HG02759 (cell line): Measurements from ENCODE around the gene FBXO24.
A peak's percentile ranks its signal among the peaks of the same experiment; 100 is the strongest.

Source experiments
- ATAC-seq: cut with Tn5 transposase; IDR thresholded peaks from one replicate; pipeline ENCODE4 v1.9.1; 2021; ENCODE audit warnings: mild to moderate bottlenecking, moderate library complexity; ENCODE audit not compliant: unreplicated experiment

FBXO24 gene

DNA sequence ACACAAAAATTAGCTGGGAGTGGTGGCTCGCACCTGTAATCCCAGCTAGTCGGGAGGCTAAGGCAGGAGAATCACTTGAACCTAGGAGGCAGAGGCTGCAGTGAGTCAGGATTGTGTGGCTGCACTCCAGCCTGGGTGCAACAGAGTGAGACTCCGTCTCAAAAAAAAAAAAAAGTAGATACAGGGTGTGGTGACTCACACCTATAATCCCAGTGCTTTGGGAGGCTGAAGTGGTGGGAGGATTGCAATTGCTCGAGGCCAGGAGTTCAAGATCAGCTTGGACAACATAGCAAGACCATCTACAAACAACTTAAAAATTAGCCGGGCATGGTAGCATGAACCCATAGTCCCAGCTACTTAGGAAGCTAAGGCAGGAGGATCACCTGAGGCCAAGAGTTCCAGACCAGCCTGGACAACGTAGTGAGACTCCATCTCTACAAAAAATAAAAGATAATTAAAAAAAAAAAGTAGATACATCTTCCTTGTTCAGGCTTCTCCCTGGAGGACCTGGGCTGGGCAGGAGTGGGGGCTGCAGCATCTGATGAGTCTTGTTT is 28.3 kb downstream of the FBXO24 start:
- no peak for ATAC-seq

DNA sequence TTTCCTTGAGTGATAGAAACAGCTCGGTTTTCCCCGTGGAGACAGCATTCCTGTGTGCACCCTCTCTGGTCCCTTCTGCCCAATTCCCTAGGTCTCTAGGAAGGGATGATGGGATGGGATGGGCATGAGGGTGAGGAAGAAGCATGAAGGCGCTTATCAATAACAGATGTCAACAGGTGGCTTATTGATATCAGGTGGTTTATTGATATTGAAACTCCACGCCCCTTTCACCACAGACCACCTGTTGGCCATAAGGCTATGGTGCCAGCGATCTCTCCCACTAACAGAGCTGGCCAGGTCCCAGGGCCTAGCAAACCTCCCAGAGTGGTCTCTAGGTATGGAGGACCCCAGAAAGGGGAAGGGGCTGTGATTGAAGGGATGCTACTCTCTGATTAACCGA is 34.1 kb downstream of the FBXO24 start:
- ATAC-seq: no peak

DNA sequence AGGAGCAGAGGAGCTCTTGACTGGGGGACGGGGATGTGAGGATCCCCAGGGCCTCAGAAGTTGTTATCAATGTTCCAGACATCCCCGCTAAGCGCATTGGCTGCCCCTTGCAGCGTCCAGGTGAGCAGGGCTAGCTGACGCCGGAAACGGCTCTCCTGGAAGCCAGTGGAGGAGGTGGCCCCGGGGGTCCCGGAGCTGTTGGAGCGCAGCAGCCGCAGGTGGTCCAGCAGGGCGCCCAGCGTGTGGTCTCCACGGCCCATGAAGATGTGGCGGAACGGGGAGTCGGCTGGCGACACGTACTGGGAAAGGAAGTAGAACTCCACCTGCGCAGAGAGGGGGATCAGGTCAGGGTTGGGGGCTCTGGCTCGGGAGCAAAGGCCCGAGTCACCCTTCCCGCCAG is 34.7 kb downstream of the FBXO24 start:
- ATAC-seq: no peak

DNA sequence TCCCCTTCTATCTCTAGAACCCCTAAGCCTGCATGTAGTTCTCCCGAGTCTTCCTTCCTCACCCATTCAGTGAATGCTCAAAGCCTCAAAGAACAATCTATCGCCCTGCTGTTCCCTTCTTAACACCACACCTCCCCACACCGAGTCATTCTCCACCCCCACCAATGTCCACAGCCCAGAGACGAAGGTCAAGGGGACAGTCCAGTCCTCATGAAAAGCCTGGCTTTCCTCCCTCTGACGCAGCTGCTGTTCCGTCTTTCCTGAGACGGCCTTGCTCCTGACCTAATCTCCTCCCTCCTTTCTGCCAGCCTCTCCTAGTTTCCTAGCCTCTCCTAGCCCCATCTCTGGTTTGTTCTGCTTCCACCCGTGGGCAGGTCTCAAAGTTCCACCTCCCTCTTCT is 35.4 kb downstream of the FBXO24 start:
- no peak for ATAC-seq

DNA sequence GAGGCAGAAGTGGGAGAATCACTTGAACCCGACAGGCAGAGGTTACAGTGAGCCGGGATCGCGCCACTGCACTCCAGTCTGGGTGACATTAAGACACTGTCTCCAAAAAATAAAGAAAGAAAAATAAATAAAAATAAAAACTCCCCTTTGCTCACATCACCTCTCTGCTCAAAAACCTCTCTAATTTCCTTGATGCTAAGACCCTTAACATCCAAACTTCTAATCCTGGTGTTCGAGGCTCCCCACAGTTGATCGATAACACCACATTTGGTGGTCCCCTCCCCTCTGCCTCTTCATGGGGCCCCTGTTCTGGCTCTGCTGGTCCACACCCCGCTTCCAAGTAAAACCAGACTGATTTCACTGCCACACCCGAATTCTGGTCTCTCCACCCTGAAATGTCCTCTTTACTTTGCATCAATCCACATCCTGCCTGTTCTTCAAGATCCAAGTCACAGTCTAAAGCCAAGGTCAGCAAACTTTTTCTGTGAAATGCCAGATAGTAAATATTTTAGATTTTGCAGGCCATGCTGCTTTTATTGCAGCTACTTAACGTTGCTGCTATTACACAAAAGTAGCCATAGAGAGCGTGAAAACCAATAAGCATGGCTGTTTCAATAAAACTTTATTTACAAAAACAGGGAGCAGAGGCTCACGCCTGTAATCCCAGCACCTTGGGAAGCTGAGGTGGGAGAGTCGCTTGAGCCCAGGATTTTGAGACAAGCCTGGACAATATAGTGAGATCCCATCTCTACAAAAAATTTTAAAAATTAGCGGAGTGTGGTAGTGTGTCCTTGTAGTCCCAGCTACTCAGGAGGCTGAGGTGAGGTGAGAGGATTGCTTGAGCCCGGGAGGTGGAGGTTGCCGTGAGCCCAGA is 38.1 kb downstream of the FBXO24 start:
- ATAC-seq: no peak

DNA sequence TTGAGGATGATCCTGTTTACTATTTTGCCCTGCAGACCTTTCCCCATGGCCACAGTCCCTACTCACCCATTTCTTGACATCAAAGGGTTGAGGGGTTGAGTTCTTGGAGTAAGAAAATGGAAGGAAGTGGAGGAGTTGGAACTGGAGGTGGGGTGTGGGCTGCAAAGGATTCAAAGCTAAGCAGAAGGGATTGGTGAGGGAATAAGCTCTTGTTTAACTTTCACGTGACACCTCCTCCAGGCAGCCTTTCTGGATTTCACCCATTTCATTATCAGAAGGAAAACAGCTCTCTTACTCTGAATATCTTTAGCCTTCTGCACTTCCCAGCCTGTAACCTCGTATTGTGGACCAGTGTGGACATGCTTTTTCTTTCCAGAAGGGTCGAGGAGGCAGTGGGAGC is 39.9 kb downstream of the FBXO24 start:
- no peak for ATAC-seq

DNA sequence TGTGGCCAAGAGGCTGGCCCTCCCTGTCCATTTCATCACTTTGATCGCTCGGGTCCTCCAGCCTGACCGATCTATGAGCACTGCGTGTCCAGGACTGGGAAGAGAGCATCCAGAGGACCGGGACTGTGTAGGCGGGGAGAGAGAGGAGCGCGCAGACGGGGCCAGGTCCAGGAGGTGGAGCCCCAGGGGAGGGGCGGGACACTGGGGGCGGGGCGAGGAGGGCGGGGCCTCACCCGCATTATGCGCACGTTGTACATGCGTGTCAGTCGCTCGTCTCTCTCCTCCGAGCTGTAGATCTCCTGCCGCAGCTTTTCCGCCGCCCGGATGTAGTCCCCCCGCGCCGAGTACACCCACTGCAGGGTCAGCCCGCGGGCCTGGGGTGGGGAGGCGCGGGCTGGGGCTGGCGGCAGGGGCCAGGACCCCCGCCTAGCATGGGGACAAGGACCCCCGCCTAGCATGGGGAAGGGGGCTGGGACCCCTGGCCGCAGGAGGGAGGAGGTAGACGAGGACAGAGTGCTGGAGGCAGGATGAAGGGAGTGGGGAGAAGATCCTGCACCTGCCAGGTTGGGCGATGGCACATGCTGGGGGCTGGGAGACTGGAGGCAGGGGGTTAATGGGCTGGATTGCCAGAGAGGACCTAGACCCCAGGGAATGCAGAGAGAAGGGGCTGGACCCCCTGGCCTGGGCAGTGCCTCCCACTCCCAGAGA is 40.6 kb downstream of the FBXO24 start:
- ATAC-seq: peak; percentile 83

DNA sequence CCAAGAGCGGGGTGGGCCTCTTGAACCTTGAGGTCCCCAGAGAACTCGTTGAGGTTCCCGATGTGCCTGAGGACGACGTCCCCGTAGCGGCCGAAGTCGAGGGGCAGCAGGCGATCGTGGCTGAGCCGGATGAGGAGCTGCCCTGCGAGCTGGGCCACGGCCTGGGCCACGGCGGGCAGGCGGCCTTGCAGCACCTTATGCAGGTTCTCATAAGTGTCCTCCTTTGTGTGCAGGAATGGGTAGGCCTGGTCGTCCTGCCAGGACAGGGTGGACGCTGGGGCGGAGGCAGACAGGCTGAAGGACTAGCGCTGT is 41.1 kb downstream of the FBXO24 start:
- ATAC-seq: no peak

DNA sequence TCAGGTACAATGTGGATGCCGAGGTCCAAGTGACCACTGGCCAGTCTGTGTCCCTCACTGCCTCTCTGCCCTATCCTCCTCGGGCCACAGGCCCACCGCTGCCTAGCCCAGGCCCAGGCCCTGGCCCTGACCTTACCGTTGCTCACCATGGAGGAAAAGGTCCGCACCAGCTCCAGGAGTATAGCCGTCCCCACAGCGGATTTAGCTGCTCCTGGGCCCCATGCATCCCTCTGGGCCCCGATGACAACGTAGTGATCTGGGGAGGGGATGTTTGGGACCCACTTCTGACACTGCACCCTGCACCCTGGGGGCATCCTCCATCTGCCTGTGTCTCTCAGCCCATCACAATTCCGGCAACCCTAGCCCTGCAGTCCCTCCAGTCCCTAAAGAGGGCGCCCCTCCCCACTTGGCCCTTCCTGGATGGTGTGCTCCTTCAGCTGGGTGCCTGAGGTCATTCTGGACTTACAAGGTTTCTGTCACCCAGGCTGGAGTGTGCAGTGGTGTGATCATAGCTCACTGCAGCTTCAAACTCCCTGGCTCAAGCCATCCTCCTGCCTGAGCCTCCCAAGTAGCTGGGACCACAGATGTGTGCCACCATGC is 43.1 kb downstream of the FBXO24 start:
- ATAC-seq: no peak

DNA sequence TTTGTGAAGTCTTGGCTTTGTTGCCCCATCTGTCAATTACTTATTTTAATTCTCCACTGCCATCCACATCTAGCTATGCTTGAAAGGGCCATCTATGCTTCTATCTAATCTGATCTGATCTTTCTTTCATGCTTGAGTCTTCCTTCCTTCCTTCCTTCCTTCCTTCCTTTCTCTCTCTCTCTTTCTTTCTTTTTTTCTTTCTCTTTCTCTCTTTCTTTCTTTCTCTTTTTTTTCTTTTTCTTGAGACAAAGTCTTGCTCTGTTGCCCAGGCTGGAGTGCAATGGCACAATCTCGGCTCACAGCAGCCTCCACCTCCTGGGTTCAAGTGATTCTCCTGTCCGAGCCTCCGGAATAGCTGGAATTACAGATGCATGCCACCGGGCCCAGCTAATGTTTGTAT is 43.9 kb downstream of the FBXO24 start:
- no peak for ATAC-seq

DNA sequence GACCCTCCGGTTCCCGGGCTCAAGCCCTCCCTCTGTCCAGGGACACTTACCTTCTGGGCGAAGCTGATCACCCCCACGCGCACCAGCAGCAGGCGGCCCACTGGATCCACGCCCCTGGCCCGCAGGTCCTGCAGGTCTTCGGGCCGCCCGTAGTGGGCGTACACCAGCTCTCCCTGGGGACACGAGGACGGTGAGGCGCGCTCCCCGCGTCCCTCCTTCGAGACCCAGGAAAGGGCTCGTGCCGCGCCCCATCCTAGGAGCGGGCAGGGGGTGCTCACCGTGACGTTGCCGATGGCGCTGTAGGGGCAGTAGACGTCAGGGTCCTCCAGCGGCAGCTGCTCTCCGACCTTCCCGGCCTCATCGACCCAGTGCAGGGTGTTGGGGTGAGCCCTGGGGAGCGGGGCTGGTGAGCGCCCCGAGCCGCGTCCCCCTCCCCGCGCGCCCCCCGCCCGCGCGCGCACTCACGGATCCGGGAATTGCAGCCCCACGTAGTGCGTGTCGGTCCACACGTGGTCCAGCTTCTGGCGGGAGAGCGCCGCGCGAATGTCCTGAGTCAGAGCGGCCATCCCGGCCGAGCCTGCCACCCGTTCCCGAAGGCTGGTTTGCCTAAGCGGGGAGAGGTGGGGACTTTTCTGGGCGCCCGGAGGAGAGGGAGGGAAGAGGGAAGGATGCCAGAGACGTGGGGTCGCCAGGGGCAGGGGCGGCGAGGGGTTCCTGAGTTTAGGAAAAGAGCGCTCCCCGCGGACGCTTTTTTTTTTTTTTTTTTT is 47.0 kb downstream of the FBXO24 start:
- ATAC-seq: peak; percentile 56

DNA sequence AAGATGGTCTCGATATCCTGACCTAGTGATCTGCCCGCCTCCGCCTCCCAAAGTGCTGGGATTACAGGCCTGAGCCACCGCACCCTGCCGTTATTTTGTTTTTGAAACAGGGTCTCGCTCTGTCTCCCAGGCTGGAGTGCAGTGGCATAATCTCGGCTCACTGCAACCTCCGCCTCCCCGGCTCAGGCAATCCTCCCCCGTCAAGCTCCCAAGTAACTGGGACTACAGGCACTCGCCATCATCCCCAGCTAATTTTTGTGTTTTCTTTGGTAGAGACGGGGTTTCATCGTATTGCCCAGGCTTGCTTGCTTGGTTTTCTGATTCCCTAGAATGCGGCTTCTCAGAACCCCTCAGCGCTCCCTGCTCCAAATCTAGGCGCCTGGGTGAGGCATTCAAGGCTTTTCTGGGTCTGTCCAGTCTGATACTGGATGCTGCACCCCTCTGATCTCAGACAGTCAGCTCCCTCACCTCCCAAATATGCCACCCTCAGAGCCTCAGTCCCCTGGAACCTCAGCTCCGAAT is 53.9 kb downstream of the FBXO24 start:
- ATAC-seq: no peak

DNA sequence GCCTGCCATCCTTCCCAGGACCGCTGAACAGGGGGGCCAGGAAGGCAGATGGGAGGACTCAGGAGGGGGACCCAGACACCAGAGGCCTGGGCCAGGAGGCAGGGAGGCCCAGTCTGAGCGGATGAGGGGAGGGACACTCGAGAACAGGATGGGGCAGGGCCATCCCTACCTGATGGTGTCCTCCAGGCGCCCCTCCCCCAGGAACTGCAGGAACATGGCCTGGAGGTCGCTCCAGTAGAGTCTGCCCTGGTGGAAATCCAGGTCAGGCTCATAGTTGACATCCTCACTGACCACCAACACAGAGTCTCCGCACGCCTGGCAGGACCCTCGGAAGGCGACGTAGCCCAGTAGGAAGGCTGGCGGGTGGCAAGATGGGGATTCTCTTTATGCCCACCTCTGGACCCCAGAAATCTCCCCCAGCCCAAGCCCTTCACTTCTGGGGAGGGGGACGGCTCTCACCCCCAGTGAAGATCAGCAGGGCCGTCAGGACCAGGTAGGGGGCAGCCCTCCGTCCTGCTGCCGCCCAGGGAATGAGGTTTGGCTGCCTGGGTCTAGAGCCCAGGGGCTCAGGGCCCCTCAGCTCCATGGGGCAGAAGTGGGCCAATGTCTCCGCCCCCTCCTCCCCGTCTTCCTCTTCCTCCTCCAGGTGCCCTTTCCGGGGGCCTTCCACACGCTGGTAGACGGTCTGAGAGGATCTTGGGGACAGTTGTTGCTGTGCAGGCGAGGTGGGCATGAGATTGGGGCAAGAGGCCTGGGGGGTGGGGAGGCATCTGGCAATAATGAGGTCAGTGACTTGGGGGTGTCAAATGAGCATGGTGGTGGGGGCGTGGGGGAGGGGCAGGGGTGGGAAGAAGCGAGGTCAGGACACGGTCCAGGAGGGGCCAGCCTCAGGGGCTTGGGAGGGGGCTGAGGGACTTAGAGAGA is 54.7 kb downstream of the FBXO24 start:
- ATAC-seq: no peak

DNA sequence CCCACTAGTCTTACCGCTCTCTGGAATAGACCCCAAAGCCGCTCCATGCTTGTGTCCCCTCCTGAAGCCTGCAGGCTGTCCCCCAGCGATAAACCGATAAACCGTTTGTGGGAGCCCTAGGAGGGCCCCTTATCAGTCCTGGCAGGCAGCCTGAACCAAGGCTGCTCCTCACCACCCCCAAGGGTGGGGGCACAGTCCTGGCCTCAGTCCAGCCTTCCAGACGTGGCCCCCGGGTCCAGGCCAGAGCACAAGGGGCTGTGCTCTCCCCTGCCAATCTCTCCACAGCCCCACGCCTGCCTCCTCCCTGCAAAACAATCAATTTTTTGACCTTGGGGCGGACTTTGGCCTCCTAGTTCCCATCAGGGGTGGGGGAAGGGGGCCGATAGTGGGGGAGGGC is 55.3 kb downstream of the FBXO24 start, which contains the start of gene TFR2:
TSS of gene TFR2 (minus strand) at position 90 of the 397 bp plus-strand sequence. CDS start at position 47, 43 bp downstream.
- ATAC-seq: no peak

DNA sequence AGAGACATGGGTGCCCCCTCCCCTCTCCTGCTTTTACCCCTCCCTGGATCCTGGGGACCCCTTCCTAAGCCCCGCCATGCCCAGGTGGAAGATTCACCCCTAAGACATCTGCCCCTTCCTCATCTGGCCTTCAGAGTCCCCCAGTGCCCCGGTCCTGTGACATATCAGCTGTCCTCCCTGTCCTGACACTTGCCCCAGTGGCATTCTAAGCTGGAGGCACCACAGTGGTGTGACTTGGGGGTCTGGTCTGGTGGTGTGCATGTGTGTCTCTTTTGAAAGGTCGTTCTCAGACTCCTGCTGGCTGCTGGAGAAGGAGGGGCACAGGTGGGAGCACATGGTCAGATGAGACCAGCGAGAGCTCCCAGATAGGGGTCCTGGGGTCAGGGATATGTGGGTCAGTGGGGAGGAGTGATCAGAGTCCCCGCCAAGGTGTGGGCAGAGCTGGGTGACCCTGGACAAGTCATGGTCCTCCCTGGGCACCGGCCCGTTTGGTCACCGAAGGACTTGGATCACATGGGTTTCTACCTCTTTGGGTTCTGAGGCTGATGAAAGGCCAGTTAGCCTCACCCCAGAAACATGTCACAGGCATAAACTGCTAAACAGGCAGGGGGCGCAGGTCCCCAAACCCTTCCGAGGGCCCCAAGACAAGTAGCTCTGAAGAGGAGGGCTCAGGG is 55.9 kb downstream of the FBXO24 start:
- no peak for ATAC-seq

DNA sequence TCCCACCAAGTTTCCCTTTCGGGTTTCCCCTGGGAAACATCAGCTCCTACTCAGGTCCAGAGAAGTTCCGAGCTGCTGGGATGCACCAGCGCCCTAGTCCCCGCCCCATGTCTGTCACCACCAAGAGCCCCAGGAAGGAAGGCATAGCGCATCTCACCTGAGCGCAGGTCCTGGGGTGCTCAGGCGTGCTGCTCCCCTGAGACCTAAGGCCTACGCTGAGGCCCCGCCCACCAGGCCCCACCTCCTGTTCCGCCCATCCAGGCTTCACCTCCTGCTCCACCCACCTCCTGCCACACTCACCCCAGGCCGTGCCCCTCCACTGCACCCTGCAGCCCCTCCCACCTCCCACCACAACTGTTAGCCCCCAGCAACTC is 56.4 kb downstream of the FBXO24 start:
- ATAC-seq: no peak

DNA sequence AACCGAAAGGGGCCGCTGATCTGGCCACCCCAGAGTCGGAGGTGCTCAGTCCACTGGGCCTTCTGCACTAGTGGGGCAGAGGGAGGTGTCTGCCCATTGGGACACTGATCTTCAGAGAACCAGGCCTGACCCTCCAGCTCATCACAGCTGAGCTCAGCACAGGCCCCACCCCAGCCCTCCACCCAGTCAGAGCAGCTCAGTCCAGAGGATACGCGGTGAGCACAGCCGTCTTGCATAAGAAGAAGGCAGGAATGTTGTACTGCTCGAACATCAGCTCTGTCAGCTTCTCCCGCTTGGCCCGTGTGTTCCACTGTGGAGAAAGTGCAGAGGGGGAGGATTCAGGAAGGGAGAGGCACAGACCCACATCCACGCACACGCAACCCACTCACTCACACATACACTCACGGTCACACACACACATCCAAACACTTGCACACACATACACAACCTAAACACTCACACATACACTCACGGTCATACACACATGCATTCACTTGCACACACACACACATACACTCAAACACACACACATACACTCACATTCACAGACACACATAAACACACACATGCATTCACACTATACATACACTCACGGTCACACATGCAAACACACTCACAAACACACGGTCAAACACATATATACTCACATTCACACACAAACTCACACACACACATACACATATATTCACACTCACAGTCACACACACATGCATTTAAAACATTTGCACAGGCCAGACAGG is 63.9 kb downstream of the FBXO24 start:
- no peak for ATAC-seq
